GM21717 (cell line): Measurements from ENCODE around the gene CPTP.

ENCODE experiments used
- ATAC-seq: cut with Tn5 transposase; IDR thresholded peaks from one replicate; pipeline ENCODE4 v1.9.1; 2021; ENCODE audit warnings: mild to moderate bottlenecking, moderate library complexity; ENCODE audit not compliant: unreplicated experiment

Gene CPTP

DNA sequence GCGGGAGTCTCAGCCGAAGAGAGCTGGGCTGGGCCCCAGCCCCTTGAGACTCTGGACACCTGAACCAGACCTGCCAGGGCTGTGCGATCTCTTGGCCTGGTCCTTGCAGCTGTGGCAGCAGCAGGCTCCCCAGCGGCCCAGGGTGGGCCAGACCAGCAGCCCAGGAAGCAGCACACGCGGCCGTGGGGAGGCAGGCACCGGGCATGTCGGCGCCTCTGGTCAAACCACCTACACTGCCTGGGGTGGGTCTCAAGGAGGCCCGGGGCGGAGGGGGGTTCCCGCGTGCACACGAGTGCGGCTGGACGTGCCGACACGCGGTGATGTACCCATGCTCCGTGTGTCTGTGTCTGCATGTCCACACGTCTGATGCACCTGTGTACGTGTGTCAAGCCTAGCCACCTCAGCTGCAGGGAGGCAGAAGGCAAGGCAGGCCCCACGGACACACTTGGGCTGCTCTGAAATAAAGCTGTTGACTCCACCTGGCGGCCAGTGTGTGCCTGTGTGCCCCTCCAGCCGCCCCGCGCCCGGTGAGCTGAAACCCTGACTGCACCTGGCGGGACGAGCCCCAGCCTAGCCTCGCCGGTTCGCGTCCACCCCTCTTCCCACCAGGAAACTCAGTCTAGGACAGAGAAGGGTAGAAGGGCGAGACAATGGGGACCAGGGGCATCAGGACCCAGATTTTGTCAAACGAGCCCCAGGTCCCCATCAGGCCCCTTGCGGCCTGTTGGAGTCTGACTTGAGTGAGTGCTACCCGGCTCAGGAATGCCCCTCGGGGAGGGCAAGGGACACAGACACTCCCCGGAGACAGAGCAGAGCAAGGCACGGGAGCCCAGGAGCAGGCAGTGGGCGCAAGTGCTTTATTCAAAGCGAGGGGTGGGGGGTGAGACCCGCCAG lies 32.8 kb upstream of the CPTP start:
- ATAC-seq: no peak

DNA sequence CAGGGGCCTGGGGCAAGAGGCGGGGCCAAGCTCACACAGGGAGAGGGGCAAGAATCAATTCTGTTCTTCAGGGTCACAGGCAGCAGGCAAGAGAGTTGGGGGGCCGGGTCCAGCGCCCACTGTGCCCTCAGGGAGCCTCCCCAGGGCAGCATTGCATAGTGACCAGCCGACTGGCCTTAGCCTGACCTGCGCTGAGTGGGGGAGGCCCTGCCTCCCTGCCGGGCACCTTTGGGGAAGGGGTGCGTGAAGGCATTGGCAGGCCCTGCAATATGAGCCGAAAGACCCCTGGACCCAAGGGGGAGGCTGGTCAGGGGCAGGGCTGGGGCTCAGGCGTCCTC lies 32.2 kb upstream of the CPTP start:
- ATAC-seq: no peak

DNA sequence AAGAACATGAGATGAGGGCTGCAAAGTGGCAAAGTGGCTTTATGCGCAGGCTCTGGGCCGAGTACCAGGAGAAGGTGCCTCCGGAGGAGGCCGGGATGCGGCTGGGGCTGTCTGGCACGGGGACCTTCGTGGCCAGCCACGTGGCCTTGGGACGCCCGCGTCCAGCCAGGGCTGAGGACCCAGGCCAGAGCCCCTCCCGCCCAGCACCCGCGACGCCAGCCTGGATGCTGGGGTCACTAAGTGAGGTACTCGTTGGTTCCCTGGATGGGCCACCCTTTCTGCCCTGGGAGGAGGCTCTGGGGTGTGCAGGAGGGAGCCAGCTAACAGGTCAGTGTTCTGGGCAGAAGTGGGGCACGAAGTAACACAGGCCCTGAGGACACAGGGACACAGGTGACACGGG lies 31.8 kb upstream of the CPTP start:
- ATAC-seq: no peak

DNA sequence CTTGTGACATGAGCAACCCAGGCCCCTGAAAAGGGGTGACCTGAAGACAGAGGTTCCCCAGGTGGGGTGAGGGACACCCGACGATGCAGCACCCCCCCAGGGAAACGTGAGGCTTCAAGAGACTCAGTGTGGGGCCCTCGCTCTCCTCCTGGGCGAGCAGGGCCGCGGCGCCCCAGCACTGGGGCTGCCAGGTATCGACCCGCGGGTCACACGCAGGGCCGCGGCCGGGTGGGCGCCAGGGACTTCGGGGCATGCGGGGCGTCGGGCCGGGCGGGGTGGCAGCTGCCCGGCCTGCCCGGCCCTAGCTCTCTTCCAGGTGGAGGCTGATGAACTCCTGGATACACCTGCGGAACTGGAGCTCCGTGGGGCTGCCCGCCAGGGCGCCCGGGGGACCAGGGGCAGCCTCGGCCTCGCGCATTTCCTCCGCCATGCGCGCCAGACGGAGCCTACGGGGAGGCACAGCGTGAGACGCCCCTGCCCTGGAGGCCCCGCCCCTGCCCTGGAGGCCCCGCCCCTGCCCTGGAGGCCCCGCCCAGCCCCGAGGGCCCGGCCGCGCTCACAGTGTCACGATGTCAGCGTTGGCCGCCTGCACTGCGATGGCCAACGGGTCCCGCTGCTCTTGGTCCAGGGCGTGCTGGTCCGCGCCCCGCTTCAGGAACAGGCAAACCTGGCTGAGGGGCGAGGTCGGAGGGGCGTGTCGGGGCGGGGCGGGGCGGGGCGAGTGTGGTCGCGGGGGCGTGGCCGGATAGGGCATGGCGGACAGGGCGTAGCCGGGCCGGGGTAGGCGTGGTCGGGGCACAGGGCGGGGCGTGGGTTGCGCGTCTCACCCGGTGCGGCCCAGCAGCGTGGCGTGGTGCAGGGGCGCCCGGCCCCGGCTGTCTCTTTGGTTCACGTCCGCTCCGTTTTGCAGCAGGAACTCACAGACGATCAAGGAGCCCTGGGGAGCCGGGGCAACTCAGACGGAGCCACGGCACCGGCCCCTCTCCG lies 31.0 kb upstream of the CPTP start:
- no peak for ATAC-seq

DNA sequence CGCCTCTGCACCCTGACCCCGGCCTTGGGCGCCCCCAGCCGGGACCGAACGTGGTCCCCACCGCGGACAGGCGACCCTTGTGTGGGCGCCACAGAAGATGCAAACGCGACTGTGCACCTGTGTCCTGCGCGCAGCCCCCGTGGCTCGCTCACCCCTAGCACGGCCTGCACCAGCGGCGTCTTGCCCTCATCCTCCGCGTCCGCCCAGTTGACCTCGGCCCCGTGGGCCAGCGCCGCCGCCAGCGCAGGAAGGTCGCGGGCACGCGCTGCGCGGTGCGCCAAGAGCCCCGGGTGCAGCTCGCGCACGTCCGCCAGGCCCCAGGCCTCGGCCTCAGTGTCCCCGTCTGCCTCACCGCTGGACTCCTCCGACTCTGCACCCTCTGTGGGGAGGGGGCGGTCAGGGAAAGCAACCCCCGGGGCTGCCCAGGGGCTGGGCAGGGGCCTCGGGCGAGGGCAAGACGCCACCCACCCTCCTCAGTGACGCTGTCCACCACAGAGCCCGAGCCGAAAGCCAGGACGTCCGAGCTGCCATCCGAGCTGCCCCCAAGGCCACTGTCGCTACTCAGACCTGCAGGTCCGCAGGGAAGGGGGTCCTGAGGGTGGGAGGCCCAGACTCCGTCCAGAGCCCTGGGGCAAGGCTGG lies 30.2 kb upstream of the CPTP start:
- no peak for ATAC-seq

DNA sequence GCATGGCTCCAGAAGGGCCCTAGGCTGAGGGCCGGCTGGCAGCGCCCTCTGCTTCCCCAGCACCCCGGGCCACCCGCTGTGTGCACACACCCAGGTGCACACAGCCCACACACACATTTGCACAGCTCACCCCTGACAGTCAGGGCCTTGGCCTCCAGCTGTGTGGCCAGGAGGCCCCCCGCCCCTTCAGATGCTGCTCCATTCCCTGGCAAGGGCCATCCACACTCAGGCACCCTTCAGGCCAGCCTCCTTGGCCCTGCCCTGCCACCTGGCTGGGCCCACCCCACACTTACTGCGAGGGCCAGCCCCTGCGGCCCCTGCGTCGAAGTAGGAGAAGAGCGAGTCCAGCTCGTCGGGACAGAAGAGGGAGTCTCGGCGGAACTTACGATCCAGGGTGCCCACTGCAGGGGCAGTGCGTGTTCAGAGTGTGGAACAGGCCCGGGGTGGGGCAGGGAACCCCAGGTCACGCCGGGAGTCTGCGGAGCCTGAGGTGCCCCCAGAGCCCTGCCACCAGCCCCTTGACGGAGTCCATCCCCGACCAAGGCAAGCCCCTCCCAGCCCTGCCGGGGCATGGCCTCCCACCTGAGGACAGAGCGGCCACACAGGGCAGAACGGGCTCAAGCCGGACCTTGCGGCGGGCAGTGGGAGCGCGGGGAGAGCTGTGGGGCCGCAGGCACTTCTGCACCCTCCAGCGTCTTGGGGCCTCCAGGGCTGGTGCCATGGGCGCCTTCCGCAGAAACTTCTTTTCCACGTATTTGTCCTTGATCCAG lies 29.3 kb upstream of the CPTP start:
- no peak for ATAC-seq

DNA sequence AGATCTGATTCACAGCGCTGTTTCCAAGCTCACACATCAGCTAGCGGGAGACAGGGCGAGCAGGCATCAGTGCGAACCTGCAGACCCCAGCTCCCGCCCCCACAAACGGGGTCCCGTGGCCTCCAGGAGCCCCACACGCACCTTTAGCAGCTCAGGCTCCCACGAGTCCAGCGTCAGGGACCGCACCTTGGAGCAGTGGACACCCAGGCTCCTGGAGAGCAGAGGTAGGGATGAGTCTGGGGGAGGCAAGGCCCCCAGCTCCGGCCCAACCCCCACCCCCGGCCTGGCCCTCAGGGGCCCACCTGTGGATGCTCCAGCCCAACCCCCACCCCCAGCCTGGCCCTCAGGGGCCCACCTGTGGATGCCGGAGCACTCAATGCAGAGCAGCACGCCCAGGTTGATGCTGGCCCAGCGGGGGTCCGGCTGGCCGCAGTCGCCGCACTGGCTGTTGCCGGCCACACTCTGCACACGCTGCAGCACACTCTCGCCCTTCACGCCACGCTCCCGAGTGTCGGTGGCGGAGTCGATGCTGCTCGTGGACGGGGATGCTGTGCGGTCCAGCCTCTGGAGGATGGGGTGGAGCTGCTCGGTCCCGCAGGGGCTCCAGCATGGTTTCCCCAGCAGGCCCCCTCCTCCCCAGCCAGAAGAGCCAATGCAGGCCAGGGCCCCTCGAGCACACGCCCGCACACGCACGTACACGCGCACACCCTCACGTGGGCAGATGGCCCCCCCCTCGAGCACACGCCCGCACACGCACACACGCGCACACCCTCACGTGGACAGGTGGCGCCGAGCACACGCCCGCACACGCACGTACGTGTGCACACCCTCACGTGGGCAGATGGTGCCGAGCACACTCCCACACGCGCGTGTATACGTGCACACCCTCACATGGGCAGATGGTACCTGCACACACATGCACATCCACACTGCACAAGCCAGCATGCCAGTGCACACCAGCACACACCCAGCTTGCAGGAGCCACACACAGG lies 28.2 kb upstream of the CPTP start:
- ATAC-seq: no peak

DNA sequence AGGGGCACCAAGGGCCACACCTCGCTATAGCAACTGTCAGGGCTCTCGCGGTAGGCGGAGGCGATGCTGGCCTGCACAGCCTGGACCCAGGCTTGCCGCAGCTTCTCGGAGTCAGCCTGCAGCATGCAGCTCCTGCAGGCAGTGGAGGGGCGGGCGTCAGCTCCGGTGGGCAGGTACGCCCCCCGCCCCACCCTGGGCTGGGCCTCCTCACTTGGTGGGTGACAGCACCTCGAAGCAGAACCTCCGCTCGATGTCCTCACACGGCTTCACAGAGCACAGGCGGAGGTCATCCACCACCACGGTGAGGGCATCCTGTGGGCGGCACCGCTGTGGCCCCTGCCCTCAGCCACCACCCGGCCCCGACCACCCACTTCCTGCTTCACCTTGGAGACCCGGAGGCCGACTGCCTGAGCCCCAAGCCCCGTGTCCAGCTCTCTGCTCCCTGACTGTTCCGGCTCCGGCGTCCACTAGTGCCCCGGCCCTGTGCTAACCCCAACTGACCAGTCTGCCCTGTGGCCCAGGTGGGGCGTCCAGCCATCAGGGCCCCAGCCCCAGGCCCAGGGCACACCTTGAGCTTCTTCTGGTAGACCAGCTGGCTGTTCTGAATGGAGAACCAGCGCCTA lies 26.7 kb upstream of the CPTP start:
- no peak for ATAC-seq

DNA sequence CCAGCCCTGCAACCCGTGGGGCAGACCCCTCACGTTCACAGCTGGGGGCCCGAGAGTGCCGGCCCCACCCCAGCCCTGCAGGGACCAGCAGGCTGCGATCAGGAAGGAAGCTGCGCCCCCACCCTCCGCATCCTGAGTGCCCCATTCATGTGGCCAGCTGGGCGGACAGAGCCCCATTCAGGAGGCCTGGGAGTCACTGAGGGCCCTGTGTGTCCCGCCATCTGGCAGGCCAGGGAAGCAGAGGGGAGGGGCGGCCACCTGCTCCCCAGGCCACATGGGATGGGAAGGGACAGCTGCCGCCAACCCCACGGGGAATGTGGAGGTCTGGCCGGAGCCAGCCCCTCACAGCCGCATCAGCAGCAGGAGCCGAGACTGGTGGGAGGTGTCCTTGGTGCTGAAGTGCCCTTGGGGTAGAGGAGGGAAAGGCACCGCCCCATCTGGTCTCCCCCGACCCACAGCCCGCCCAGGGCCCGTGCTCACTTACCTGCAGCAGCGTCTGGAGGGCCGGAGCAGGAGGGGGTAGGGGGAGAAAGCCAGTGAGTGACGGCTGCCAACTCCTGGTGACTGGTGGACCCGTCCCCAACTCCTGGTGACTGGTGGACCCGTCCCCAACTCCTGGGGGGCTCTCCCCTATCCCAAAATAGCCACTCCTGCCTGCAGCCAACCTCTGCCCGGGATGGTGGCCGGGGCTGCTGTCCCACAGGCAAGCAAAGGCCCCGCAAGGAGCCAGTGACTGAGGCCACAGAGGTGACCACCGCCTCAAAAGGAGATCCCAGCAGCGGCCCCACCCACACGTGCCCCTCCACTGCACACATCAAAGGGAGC lies 25.5 kb upstream of the CPTP start:
- no peak for ATAC-seq

DNA sequence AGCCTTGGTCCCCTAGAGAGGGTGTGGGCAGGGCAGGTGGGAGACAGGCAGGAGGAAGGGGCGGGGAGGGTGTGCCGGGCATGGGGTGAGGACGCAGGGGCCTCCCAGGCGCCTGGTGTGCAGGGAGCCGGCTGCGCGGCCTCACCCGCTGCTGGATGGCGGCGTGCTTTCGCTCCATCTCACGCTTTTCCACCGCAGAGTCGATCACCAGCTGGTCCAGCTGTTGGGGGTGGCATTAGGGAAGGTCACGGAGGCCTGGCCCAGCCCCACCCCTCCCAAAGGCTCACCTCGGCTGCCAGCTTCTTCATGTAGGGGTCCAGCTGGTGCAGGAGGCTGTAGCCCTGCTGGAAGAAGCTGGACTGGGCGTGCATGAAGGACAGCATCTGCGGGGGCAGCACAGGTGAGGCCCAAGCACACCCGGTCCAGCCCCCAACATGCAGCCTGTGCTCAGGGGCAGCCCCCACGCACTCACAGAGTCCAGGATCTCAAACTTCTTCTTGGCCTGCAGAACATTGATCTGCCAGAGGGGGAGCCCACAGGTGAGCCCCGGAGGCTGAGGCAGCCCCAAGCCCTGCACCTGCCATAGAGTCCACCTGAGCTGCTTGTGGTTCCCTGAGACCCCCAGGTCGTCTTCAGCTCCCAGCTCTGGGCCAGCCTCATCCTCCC lies 24.8 kb upstream of the CPTP start:
- ATAC-seq: no peak

DNA sequence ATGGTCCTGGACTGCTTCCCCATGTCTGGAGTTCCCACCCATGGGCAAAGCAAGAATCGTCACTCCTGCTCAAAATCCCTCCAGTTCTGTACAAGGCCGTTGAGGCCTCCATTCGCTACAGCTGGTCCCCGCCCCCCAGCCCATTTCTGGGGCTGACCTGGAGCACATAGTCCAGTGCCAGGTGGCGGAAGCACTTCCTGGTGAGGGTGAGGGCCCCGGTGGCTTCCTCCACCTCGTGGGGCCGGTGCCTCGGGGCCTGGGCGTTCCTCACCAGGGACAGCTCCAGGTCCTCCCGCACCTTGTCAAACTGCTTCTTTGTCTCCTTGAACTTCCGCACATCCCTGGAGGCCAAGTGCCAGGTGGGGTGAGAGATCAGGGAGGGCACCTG lies 24.3 kb upstream of the CPTP start:
- no peak for ATAC-seq

DNA sequence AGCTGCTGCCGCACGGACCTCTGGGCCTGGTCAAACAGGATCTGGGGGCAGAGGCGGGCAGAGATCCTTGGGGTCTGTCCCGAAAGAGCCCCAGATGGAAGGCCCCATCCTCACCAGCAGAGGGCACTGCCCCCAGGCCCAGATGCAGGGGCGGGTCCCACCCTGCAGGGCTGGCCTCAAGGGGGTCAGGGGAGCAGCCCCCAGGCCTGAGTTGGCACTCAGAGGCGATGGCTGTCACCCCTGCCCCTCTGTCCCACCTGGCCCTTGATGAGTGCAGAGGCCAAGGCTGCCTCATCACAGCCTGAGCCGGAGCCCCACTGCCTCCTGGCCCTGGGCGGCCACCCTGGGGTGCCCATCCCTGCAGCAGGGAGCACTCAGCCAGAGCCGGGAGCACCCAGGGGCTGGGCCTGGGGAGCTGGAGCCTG lies 22.6 kb upstream of the CPTP start:
- no peak for ATAC-seq

DNA sequence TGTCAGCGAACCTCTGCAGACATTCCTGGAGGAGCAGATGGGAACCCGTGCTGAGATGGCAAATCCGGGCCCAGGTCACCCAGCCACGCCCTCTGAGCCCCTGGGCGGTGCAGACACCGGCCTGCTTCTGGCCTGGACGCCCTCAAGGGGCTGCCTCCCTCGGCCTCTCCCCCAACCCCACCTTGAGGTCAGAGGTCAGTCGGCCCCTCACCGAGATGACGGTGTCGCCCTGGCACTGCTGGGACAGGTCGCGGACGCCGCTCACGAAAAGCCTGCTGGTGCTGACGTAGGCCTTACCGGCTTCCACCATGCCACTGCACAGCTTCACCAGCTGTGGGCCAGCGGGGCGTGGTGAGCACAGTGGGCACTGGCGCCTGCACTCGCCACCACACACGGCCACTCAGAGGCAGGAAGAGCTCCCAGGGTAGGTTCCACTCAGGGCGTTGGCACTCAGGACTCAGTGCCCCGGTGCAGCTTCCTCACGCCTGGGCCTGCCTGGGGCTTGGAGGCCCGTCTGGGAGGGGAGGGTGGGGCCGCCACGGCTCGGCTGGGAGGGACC lies 21.6 kb upstream of the CPTP start:
- no peak for ATAC-seq

DNA sequence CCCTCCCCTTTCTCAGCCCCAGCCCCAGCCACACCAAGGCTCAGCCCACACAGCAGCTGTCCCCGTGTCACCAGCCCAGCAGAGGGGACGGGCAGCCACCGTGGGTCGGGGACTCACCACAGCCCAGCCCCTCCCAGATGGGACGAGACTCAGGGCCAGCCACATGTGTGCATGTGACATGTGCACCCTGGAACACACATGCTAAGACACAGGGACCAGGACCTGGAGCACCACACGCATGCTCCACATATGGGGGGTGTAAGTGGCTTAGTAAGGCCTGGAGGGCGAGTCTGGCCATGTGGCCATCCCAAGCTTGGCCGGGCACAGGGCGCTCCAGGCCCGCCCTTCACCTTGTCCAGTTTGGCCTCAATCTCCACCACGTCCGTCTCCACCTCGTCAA lies 20.9 kb upstream of the CPTP start:
- ATAC-seq: no peak

DNA sequence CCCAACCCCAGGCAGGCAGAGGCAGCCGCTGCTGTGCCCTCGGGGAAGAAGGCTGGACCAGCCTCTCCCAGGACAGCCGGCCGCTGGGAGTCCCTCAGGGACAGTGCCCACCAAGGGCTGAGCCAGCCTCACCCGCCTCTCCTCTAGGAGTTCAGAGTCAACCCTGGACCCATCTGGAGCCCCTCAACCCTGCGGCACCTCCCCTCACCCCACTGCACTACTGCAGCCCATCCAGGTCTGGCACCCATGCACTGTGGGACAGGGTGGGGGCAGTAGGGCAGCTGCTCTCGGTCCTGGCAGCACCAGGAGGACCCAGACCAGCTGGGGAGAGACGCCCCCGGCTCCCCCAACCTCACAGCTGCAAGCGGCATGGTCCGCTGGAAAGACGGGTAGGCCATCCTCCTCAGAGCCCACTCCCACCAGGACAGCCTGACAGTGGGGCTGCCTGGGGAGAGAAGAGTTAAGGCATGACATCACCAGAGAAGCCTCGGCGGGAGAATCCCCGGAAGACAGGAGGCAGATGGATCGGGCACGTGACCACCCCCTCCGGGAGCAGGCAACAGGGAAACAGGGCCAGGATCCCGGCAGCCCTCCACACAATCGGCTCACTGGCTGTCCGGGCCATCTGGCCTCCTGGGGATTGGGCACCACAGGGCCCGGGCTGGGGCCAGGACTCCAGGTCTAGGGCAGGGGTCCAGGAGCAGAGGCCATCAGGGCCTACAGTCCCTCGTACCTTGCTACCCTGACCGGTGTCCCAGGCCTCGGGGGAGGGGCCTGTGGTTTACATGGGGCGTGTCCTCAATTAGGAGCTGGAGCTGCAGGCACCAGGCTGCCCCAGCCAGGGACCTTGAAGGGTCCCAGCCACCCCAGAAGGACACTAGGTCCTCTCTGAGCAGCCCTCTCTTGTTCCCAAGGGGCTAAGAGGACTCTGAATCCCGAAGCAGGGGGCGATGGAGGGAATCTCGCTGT lies 20.0 kb upstream of the CPTP start:
- ATAC-seq: no peak
